NOMO-1 treated with DMSO at 0.1 percent for 48 hours (cell line): ENCODE measurements around the gene ZSWIM5.
"Not testable (repeated sequence)": the region's sequence is repeated elsewhere in the genome, so short reads cannot be mapped to it uniquely, and the experiment has no call there.

ENCODE experiments used
- DNase-seq: peaks from one replicate; lab custom pipeline; 2025; ENCODE audit not compliant: unreplicated experiment; lab: John Stamatoyannopoulos, UW

ZSWIM5 gene

DNA sequence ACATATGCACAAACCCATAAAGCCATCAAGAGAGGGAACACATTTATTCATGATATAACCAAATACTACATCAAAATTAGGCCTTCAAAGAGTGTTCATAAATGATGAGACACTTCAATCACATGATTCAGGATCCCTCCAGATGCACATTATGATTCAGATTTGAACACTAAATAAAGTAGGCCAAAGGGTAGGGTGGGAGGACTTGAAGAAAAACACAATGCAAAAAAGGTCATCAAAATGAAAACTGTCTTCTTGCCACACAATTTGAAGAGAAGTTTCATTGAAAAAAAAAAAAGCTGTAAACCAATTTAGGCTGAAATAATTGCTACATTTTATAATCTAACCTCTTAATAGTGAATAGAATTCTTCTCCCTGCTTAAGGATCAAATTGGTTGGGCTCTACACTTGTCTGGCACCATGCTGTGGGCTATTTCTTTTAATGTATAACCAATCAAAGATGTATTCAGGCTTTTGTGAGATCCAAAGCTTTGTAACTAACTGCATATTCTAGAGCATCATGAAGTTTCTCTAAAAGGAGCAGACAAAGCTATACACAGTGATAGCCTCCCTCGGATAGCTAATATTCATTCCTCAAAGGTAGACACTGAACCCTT is 58.1 kb downstream of the ZSWIM5 start:
- no peak for DNase-seq

DNA sequence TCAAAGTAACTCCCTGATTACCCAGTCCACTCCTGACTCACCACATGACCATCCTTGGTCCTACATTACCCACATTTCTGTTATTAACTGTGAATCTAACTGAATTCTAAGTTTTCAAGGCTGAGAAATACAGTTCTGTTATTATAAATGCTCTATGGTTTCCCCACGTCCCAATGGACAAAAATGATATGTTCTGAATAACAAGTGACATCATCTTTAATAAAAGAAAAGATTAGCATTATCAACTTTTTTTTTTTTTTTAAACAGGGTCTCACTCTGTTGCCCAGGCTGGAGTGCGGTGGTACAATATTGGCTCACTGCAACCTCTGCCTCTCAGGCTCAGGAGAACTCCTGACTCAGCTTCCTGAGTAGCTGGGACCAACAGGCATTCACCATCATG is 59.6 kb downstream of the ZSWIM5 start:
- no peak for DNase-seq

GRCh38 chr1:45141247-45142003 is 65.0 kb downstream of the ZSWIM5 start:
- no peak for DNase-seq

GRCh38 chr1:45136984-45137383 is 69.4 kb downstream of the ZSWIM5 start:
- no peak for DNase-seq

DNA sequence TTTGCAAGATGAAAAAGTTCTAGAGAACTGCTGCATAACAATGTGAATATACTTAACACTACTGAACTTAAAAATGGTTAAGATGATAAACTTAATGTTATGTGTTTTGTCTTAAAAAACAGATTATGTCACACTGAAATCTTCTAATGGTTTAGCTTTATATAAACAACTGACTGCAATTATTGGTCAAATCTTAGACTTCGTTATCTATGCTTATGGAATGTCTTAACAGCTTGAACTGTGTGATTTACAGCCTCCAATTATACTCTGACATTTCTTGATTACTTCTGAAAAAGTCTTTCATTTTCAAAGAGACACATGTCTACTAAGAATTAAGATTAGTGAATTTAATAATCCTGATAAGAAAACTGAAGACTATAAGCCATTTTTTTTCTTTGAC is 71.1 kb downstream of the ZSWIM5 start:
- no peak for DNase-seq

GRCh38 chr1:45134461-45134873 is 71.9 kb downstream of the ZSWIM5 start:
- DNase-seq: no peak

GRCh38 chr1:45132719-45133118 is 73.7 kb downstream of the ZSWIM5 start:
- not testable (repeated sequence) for DNase-seq

GRCh38 chr1:45123358-45123757 is 83.0 kb downstream of the ZSWIM5 start:
- DNase-seq: no peak

DNA sequence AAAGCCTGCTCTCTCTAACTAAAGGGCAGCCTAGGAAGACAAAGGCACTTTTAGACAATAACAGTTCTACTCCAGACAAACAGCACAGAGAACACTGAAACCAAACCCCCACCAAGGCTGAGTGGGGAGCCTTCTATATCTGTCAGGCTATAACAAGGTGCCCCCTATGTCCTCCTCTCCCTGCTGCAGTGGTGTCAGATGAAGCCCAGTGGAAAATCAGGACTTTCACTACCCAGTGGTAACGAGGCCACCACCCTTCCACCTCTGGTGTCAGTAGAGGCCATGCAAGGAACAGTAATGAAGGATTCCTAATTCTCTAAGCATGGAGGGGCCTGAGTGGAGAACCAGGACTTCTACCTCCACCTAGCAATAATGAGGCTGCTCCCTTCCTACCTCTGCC is 83.7 kb downstream of the ZSWIM5 start:
- no peak for DNase-seq

DNA sequence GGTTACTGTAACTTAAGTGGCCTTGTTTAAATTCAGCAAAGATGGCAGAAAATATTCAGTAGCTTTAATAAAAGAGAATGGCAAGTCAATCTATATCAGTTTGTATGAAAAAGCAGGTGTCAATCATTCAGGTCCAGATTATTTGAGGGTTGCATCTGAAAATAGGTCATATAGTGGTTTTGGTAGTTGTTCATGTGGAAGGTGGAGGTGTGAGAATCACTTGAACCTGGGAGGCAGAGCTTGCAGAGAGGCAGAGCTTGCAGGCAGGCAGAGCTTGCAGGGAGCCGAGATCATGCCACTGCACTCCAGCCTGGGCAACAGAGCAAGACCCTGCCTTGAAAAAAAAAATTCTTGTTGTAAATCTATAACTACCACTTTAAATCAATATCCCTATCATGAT is 88.6 kb downstream of the ZSWIM5 start:
- no peak for DNase-seq

- DNase-seq: no peak
Measured at GRCh38 chr1:45116820-45117219, 89.6 kb downstream of the ZSWIM5 start.

DNA sequence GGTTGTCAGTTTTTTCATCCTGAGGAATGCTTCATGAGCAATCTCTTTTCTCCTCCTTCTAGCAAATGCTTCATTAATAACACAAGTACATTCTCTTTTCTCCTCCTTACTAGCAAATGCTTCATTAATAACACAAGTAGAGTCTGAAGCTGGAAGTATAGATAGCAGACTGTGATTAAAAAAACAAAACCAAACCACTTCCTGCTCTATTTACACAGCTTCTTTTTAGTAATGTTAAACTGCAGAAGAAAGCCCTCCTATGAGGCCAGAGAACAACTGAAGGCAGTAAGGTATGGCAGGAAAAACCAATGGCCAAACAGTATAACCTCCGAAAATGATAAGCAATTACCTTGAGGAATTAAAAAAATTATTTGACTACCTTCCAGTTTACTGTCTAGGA is 90.1 kb downstream of the ZSWIM5 start:
- DNase-seq: no peak

DNA sequence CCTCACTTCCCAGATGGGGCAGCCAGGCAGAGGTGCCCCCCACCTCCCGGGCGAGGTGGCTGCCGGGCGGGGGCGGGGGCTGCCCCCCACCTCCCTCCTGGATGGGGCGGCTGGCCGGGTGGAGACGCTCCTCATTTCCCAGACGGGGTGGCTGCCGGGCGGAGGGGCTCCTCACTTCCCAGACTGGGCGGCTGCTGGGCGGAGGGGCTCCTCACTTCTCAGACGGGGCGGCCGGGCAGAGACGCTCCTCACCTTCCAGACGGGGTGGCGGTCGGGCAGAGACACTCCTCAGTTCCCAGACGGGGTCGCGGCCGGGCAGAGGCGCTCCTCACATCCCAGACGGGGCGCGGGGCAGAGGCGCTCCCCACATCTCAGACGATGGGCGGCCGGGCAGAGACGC is 91.2 kb downstream of the ZSWIM5 start:
- DNase-seq: not testable (repeated sequence)

DNA sequence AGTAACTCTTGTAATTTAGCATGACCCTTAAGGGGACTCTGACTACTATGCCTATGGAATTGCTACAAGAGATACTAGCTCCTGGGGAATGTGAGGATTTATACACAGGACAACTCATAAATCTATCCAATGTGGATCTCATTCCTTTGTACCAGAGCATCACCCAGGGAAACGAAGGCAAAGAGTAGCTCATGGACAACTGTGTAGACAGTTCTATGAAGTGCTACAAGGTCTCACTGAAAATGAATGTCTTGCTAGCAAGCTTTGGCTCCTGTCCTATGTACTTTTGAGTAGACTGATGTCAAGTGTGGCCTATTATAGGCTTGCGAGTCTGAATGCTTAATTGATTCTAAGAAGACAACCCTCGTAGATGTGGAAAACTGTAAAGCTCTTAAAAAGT is 93.7 kb downstream of the ZSWIM5 start:
- no peak for DNase-seq

DNA sequence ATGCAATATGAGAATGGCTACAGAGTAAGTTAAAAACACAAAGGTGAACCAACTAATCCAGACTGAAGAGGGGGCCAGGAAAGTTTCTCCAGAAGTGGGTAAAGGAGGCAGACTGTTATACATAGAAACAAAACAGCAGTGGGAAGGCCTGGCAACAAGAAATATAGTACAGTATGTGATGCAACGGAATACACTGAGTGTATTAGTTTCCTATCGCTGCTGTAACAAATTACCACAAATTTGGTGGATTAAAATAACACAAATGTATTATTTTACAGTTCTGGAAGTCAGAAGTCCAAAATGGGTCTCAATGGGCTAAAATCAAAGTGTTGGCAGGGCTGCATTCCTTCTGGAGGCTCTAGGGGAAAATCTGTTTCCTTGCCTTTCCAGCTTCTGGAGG is 95.2 kb downstream of the ZSWIM5 start:
- no peak for DNase-seq

GRCh38 chr1:45107782-45108181 is 98.6 kb downstream of the ZSWIM5 start:
- no peak for DNase-seq

DNA sequence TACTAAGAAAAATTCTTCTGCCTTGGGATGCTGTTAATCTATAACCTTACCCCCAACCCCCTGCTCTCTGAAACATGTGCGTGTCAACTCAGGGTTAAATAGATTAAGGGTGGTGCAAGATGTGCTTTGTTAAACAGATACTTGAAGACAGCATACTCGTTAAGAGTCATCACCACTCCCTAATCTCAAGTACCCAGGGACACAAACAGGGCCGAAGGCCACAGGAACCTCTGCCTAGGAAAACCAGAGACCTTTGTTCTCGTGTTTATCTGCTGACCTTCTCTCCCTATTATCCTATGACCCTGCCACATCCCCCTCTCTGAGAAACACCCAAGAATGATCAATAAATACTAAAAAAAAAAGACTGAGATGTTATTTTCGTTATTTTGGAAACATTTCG is 99.5 kb downstream of the ZSWIM5 start:
- DNase-seq: not testable (repeated sequence)

DNA sequence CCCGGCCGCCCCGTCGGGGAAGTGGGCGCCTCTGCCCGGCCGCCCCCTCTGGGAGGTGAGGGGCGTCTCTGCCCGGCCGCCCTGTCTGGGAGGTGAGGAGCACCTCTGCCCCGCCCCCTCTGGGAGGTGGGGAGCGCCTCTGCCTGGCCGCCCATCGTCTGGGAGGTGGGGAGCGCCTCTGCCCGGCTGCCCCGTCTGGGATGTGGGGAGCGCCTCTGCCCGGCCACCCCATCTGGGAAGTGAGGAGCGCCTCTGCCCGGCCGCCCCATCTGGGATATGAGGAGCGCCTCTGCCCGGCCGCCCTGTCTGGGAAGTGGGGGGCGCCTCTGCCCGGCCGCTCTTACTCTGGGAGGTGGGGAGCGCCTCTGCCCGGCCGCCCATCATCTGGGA is 100.3 kb downstream of the ZSWIM5 start:
- DNase-seq: not testable (repeated sequence)

- not testable (repeated sequence) for DNase-seq
Measured at GRCh38 chr1:45105486-45106155, 100.8 kb downstream of the ZSWIM5 start.

DNA sequence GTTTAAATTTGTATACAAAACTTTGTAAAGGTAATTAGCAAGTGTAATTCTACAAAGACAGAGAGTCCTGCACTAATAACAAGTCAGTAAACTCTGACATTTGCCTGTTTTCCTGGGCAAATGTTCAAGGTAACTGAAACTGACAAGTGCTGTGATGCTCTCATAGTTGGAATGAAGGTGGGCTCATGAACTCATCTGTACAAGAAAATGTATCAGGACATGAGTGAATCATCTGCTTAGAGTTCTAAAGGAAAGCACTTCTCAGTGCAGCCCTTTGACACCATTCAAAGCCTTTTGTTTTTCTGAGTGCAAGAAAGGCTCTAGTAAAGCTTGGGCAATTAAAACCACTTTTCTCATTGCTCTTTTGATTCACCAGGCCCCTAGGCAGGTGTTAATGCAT is 102.9 kb downstream of the ZSWIM5 start:
- no peak for DNase-seq

DNA sequence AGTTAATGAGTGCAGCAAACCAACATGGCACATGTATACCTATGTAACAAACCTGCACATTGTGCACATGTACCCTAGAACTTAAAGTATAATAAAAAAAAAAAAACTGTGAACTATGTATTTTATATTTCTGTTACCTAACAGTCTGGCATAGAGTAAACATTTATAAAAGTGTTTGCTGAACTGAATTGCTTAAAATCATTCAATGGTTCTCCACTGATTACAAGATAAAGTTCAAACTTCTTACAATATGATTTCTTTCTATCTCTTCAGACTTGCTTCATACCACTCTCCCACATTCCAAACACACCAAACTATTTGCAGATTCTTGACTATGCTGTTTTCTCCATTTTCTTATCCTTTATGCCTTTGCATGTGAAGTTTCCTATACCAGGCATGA is 104.5 kb downstream of the ZSWIM5 start:
- DNase-seq: no peak

GRCh38 chr1:45101528-45101927 is 104.9 kb downstream of the ZSWIM5 start:
- DNase-seq: not testable (repeated sequence)
